Measurements from ENCODE around the gene TSHR.

DNA sequence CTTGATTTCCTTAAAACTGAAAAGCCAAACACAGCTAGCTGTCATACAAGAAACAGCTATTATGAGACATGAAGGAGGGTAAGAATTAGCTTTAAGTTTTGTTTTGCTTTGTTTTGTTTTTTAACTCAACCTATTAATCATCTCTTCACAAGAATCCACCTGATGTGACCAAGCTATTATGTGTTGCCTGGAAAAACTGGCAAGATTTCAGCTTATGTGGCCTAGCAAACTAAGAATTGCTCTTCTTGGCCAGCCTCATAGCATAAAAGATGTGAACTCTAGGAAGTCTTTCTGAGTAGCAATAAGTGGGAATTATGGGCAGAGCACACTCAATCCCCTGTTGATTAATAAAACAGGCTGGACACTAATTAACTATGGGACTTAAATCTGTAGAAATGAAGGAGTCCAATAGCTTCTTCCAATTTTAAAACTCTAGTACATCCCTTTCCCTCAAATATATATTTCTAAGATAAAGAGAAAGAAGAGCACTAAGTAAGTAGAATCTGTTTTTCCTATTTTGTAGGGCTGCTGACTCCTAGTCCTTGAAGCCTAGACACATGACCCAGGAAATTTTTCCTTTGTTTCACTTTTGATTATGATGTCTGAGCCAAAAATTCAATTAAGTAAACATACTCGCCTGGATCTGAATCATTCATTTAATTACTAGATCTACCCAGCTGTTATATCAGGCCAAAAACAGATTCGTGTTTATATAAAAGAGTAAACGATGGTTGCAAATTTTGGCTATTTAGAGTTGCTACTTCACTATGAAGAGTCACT lies 189.6 kb downstream of the TSHR start:
- TF ChIP-seq NFIC (IDR thresholded peaks at IDR 0.05), result no peak
- no peak for TF ChIP-seq EGR1 (IDR thresholded peaks at IDR 0.05)
- TF ChIP-seq ZBTB7A (IDR thresholded peaks at IDR 0.05; ENCODE audit: low read depth), result no peak
- TF ChIP-seq, protein P1, sequence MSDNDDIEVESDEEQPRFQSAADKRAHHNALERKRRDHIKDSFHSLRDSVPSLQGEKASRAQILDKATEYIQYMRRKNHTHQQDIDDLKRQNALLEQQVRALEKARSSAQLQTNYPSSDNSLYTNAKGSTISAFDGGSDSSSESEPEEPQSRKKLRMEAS (IDR thresholded peaks at IDR 0.05), result no peak
- no peak for TF ChIP-seq EP300 (IDR thresholded peaks at IDR 0.05; ENCODE audit: borderline replicate concordance)
- no peak for TF ChIP-seq CREB1 (IDR thresholded peaks at IDR 0.05; ENCODE audit: low read depth)
- TF ChIP-seq, protein P2, sequence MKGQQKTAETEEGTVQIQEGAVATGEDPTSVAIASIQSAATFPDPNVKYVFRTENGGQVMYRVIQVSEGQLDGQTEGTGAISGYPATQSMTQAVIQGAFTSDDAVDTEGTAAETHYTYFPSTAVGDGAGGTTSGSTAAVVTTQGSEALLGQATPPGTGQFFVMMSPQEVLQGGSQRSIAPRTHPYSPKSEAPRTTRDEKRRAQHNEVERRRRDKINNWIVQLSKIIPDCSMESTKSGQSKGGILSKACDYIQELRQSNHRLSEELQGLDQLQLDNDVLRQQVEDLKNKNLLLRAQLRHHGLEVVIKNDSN (IDR thresholded peaks at IDR 0.05), result no peak
- TF ChIP-seq, protein P3, sequence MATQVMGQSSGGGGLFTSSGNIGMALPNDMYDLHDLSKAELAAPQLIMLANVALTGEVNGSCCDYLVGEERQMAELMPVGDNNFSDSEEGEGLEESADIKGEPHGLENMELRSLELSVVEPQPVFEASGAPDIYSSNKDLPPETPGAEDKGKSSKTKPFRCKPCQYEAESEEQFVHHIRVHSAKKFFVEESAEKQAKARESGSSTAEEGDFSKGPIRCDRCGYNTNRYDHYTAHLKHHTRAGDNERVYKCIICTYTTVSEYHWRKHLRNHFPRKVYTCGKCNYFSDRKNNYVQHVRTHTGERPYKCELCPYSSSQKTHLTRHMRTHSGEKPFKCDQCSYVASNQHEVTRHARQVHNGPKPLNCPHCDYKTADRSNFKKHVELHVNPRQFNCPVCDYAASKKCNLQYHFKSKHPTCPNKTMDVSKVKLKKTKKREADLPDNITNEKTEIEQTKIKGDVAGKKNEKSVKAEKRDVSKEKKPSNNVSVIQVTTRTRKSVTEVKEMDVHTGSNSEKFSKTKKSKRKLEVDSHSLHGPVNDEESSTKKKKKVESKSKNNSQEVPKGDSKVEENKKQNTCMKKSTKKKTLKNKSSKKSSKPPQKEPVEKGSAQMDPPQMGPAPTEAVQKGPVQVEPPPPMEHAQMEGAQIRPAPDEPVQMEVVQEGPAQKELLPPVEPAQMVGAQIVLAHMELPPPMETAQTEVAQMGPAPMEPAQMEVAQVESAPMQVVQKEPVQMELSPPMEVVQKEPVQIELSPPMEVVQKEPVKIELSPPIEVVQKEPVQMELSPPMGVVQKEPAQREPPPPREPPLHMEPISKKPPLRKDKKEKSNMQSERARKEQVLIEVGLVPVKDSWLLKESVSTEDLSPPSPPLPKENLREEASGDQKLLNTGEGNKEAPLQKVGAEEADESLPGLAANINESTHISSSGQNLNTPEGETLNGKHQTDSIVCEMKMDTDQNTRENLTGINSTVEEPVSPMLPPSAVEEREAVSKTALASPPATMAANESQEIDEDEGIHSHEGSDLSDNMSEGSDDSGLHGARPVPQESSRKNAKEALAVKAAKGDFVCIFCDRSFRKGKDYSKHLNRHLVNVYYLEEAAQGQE (IDR thresholded peaks at IDR 0.05; ENCODE audit: low read depth), result no peak
- TF ChIP-seq YY1 (IDR thresholded peaks at IDR 0.05; ENCODE audit: low read depth), result no peak
- TF ChIP-seq TAF1 (IDR thresholded peaks at IDR 0.05; ENCODE audit: low read depth), result no peak
- no peak for TF ChIP-seq TEAD4 (IDR thresholded peaks at IDR 0.05)
- TF ChIP-seq TCF12 (IDR thresholded peaks at IDR 0.05; ENCODE audit: low read depth), result no peak
- TF ChIP-seq RAD21 (IDR thresholded peaks at IDR 0.05; ENCODE audit: low read depth), result no peak
- TF ChIP-seq CEBPB (IDR thresholded peaks at IDR 0.05), result no peak

Measured in Ishikawa (cell line).